Loucy (cell line): ENCODE data around the gene ELMO1.

Experiments used
- H2AFZ ChIP-seq: fragments of 200-600 bp; sonication (generic); 2 replicates; pipeline ENCODE4 v1.6.0; 2016; ENCODE audit warnings: antibody characterized with exemption, mild to moderate bottlenecking, low read length, moderate library complexity
- H3F3A ChIP-seq: fragments of 200-600 bp; 2 replicates; pipeline ENCODE4 v1.6.0; 2016; ENCODE audit warnings: antibody characterized with exemption, low read depth, mild to moderate bottlenecking
- H3K27me3 ChIP-seq: fragments of 200-600 bp; sonication (generic); 2 replicates; pipeline ENCODE4 v1.6.1; 2014; ENCODE audit warnings: low read length, mild to moderate bottlenecking; ENCODE audit not compliant: insufficient read depth, poor library complexity, severe bottlenecking
- H3K36me3 ChIP-seq: fragments of 200-600 bp; sonication (generic); 2 replicates; pipeline ENCODE4 v1.6.1; 2016; ENCODE audit warnings: low read length; ENCODE audit not compliant: insufficient read depth
- H3K4me1 ChIP-seq: fragments of 200-600 bp; sonication (generic); 2 replicates; pipeline ENCODE4 v1.5.1; 2014; ENCODE audit warnings: low read length, mild to moderate bottlenecking; ENCODE audit not compliant: insufficient read depth, poor library complexity, severe bottlenecking
- H3K4me2 ChIP-seq: fragments of 200-600 bp; sonication (generic); 2 replicates; pipeline ENCODE4 v1.6.0; 2014; ENCODE audit warnings: antibody characterized with exemption, low read length, low read depth, mild to moderate bottlenecking; ENCODE audit not compliant: poor library complexity, severe bottlenecking
- H3K4me3 ChIP-seq: fragments of 200-600 bp; sonication (generic); 2 replicates; pipeline ENCODE4 v1.5.1; 2014; ENCODE audit warnings: low read length, mild to moderate bottlenecking, mixed read lengths; ENCODE audit not compliant: poor library complexity, severe bottlenecking
- H3K79me2 ChIP-seq: fragments of 200-600 bp; sonication (generic); 2 replicates; pipeline ENCODE4 v1.6.1; 2014; ENCODE audit warnings: low read length; ENCODE audit not compliant: insufficient read depth
- H3K9ac ChIP-seq: fragments of 200-600 bp; sonication (generic); 2 replicates; pipeline ENCODE4 v1.6.0; 2014; ENCODE audit warnings: mild to moderate bottlenecking, low read depth, low read length, moderate library complexity; ENCODE audit not compliant: poor library complexity, severe bottlenecking
- H3K9me2 ChIP-seq: fragments of 200-600 bp; sonication (generic); replicated peaks from 2 replicates; pipeline ENCODE4 v1.6.1; 2016; ENCODE audit warnings: low read depth, low read length, mixed read lengths
- H3K9me3 ChIP-seq: fragments of 200-600 bp; sonication (generic); 2 replicates; pipeline ENCODE4 v1.6.1; 2014; ENCODE audit warnings: mild to moderate bottlenecking, antibody characterized with exemption, low read length, low read depth; ENCODE audit not compliant: insufficient read depth
- H4K20me1 ChIP-seq: fragments of 200-600 bp; sonication (generic); 2 replicates; pipeline ENCODE4 v1.6.0; 2014; ENCODE audit warnings: antibody characterized with exemption, low read length, mild to moderate bottlenecking; ENCODE audit not compliant: insufficient read depth, poor library complexity, severe bottlenecking
- EZH2phosphoT487 ChIP-seq: fragments of 200-600 bp; IDR thresholded peaks from 2 replicates; pipeline ENCODE4 v1.6.1; 2018; ENCODE audit warnings: antibody characterized with exemption, mild to moderate bottlenecking, moderate library complexity, borderline replicate concordance
- TF ChIP-seq, protein P1 (sequence below): fragments of 200-600 bp; sonication (generic); conservative IDR thresholded peaks from 2 replicates; pipeline ENCODE4 v1.5.1; 2014; ENCODE audit warnings: mild to moderate bottlenecking, antibody characterized with exemption, low read length

Gene ELMO1

DNA sequence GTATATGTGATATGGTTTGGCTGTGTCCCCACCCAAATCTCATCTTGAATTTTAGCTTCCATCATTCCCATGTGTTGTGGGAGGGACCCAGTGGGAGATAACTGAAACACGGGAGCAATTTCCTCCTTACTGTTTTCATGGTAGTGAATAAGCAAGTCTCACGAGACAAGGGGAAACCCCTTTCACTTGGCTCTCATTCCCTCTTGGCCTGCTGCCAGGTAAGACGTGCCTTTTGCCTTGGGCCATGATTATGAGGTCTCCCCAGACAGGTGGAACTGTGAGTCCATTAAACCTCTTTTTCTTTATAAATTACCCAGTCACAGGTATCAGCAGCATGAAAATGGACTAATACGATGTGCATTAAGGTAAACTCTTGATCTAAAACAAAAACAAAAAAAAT is 367.2 kb downstream of the ELMO1 start:
- no peaks in the 10 kb centered on the region for H4K20me1 ChIP-seq
- H3K36me3 ChIP-seq = peaks cover 16% of the 10 kb centered on the region; the same call in 1 of the 2 replicates
- TF ChIP-seq, protein P1, sequence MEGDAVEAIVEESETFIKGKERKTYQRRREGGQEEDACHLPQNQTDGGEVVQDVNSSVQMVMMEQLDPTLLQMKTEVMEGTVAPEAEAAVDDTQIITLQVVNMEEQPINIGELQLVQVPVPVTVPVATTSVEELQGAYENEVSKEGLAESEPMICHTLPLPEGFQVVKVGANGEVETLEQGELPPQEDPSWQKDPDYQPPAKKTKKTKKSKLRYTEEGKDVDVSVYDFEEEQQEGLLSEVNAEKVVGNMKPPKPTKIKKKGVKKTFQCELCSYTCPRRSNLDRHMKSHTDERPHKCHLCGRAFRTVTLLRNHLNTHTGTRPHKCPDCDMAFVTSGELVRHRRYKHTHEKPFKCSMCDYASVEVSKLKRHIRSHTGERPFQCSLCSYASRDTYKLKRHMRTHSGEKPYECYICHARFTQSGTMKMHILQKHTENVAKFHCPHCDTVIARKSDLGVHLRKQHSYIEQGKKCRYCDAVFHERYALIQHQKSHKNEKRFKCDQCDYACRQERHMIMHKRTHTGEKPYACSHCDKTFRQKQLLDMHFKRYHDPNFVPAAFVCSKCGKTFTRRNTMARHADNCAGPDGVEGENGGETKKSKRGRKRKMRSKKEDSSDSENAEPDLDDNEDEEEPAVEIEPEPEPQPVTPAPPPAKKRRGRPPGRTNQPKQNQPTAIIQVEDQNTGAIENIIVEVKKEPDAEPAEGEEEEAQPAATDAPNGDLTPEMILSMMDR = no peak
- TF ChIP-seq EZH2phosphoT487 = no peak
- no peaks in the 10 kb centered on the region for H3K4me1 ChIP-seq
- H3K4me3 ChIP-seq = no peak overlapping the region
- no peaks in the 10 kb centered on the region for H3K79me2 ChIP-seq
- no peaks in the 10 kb centered on the region for H3K27me3 ChIP-seq
- H3K9me2 ChIP-seq = no peaks in the 10 kb centered on the region
- no peak overlapping the region for H2AFZ ChIP-seq
- H3K9me3 ChIP-seq = no peaks in the 10 kb centered on the region
- H3K9ac ChIP-seq = no peak overlapping the region
- no peak overlapping the region for H3K4me2 ChIP-seq
- no peaks in the 10 kb centered on the region for H3F3A ChIP-seq

DNA sequence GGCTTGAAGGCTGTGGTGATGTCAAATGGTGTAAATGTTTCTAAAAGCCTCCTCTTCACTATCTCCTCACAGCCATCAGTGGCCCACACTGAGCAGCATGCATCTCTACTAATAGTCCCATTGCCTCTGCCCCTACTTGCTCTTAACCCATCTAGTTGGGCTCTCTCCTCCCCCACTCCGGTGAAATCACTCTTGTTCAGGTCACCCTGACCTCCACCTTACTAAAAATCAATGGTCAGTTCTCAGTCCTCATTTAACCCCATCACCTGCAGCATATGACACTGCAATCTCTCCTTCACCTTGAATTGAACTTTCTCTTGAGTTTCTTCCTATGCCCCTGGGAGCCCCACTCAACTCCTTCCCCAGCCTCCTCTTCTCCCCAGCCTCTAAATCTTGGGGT is 369.2 kb downstream of the ELMO1 start:
- Histone ChIP-seq H3K9ac (no peak overlapping the region), H3K9me3 (no peaks in the 10 kb centered on the region), H3K27me3 (no peaks in the 10 kb centered on the region), H3K79me2 (no peaks in the 10 kb centered on the region), H3K36me3 (peaks cover 21% of the 10 kb centered on the region; the same call in 1 of the 2 replicates), H3F3A (no peaks in the 10 kb centered on the region), H3K4me3 (no peak overlapping the region), H3K4me2 (no peak overlapping the region), H2AFZ (no peak overlapping the region), H3K9me2 (no peaks in the 10 kb centered on the region), H3K4me1 (no peaks in the 10 kb centered on the region), H4K20me1 (no peaks in the 10 kb centered on the region)
- no peak for TF ChIP-seq EZH2phosphoT487
- TF ChIP-seq, protein P1 = no peak

DNA sequence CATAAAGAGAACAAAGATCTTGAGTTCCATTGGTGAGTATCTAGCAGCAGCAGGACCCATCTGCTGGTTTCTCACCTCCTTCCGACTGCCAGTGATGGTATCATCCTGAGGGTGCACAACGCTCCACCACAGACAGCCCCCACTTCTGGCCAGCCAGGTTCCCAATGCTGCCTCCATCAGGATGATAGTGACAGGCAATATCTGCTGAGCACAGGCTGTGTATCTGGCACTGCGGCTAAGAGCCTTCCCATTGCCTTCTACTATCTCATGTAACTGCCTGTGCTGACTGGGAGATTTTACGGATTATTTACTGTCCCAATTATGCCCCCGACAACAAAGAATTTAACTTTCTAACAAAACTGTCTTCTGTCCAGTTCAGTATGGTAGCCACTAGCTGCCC is 372.0 kb downstream of the ELMO1 start:
- no peaks in the 10 kb centered on the region for H3F3A ChIP-seq
- H3K27me3 ChIP-seq = no peaks in the 10 kb centered on the region
- no peak overlapping the region for H3K4me2 ChIP-seq
- H4K20me1 ChIP-seq = no peaks in the 10 kb centered on the region
- H2AFZ ChIP-seq = no peak overlapping the region
- no peaks in the 10 kb centered on the region for H3K4me1 ChIP-seq
- peaks cover 23% of the 10 kb centered on the region; the same call in 1 of the 2 replicates for H3K36me3 ChIP-seq
- H3K9ac ChIP-seq = no peak overlapping the region
- no peaks in the 10 kb centered on the region for H3K9me2 ChIP-seq
- no peaks in the 10 kb centered on the region for H3K79me2 ChIP-seq
- no peak overlapping the region for H3K4me3 ChIP-seq
- no peaks in the 10 kb centered on the region for H3K9me3 ChIP-seq
- no peak for TF ChIP-seq EZH2phosphoT487
- TF ChIP-seq, protein P1 = no peak
